C4-2B (cell line): ENCODE results near the gene SEZ6L2.

Experiments
- CTCF ChIP-seq: fragments of 450-650 bp; conservative IDR thresholded peaks from 2 replicates; pipeline ENCODE4 v1.5.1; 2017; ENCODE audit warnings: mild to moderate bottlenecking
- ZFX ChIP-seq: fragments of 450-650 bp; IDR thresholded peaks from 2 replicates; pipeline ENCODE4 v1.6.1; 2017

DNA sequence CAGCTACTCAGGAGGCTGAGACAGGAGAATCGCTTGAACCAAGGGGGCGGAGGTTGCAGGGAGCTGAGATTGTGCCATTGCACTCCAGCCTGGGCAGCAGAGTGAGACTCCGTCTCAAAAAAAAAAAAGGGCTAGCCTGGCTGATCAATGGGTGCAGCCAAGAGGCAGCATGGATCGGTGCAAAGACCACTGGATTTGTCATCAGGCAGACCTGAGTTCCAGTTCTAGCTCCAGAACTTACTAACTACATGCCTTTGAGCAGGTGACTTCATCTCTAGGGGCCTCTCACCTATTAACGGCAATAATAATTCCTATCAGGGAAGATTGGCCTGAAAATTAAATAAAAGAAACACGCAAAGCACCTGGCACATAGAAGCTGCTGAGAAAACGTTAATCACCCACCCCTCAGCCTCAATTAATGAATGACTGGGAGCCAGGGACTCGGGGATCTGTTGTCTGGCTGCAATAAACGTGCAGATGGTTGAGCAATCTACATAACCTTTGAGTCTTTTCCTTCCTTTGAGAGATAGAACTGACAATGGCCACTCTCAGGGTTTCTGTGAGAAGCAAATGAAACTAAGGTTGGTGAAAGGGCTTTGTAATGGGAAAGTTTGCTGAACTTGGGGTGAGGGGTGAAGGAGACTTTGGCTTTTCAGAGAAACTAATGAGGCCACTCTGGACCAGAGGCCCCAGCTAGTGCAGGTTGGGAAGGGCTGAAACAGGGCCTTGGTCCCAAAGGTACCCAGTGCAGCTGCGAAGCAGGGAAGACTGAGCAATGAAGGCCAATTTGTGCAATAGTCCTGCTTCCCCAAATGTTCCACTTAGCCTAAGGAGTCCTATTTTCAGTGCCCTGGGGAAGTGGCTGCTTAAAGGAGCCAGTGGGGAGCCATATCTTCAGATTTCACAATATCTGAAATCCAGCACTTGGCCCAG lies 7.6 kb downstream of the SEZ6L2 start:
- TF ChIP-seq CTCF, result no peak
- no peak for TF ChIP-seq ZFX
